EH (cell line): ENCODE data around the gene KCNN4.
A peak's percentile ranks its signal among the peaks of the same experiment; 100 is the strongest.
"Not testable (repeated sequence)": the region's sequence is repeated elsewhere in the genome, so short reads cannot be mapped to it uniquely, and the experiment has no call there.

Experiments used
- DNase-seq: peaks from one replicate; pipeline ENCODE4 v3.0.0-alpha.2; 2015; ENCODE audit warnings: low read depth

The KCNN4 gene

DNA sequence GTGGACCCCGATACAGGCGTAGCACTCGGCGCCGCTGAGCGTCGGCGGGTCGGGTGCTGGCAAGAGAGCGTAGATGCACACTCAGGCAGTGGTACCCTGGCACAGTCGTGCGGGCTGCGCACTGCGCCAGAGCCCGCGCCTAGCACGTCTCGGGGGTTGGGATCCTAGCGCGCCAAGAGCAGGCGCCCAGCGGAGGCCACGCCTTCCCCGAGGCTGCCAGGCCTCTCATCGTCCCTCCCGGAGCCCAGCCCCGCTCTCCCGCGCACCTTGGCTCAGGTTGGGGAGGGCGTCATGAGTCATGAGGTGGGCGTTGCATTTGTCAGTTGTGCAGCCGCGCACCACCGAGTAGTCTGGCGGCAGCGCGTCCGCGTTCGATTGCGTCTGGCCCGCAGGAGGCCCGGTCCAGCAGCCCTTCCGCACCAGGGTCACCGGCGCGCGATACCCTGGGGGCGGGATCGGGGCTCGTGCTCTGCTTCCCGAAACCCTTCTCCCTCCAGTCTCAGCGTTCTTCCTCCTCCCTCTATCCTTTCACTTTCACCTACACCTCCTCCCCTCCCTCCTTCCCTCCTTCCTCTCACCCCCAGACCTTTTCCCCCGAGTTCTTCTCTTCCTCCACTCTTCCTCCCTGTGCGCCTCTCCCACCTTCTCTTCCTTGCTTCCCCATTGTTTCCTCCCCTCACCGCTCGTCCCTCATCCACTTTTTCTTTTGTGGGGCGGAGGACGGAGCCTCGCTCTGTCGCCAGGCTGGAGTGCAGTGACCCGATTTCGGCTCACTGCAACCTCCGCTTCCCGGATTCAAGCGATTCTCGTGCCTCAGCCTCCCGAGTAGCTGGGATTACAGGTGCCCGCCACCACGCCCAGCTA is 18.0 kb upstream of the KCNN4 start:
- DNase-seq, result no peak

DNA sequence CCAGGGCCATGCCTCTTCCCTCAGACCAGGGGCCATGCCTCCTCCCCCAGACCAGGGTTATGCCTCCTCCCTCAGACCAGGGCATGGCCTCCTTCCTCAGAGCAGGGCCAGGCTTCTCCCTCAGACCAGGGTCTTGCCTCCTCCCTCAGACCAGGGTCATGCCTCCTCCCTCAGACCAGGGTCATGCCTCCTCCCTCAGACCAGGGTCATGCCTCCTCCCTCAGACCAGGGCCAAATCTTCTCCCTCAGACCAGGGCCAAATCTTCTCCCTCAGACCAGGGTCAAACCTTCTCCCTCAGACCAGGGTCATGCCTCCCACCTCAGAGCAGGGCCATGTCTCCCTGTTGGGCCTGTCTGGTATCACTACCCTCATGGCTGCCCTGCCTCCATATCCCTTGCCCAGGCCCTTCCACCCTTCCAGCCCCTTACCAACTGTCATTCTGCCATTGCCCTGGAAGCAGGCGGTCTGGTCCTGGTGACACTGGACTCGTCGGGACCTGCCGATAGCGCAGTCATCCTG is 17.3 kb upstream of the KCNN4 start:
- DNase-seq, result no peak

- DNase-seq, result no peak
Observed at GRCh38 chr19:43797556-43797955, 16.8 kb upstream of the KCNN4 start.

DNA sequence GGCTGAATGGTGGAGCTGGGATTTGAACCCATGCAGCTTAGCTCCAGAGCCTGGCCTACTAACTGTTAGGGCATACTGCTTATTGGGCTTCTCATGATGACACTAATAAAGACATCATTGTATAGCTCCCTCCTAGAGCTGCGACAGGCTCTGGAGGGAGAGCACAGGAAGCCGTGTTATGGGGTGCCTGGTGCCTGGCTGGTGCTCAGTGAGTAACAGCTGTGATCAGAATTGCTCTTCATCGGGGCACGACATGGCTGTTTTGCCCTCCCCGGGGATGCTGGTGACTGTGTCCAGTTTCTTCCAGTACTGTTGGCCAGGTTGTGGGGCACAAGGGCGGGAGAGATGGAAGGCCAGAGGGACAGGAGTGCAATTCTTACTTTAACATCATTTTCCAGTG is 16.3 kb upstream of the KCNN4 start:
- DNase-seq, result no peak

DNA sequence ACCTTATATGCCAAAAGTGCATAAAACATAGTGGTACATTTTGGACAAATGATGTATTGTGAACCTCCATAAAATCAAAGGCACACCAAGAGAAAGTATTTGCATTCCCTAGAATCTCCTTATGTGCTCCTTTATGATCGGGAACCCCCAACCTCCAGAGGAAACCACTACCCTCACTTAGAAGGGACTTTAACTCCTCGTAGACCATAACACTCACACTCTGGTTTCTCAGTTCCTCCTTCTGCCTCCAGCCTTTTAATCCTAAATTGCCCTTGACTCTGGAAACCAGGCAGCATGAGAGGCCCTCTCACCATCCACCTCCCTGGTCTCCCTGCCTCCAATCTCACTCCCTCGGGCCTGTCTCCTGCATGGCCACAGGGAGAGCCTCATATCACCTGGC is 9.8 kb upstream of the KCNN4 start:
- no peak for DNase-seq

DNA sequence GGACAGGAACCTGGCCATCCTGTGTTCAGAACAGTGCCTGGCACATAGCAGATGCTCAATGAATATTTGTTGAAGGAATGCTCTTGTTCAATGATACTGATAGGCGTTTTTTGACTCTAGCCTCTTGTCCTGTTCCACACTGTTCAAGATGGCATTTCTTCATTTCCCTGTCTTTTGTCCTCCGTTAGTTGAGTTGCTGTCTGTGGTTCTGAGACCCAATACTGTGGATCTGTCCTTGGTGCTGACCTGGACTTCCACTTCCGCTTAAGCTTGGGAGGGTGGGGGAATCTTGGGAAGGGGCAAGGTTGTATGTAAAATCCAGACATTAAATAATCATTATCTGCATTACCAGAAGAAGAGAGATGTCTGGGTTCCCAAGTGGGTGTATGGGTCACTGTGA is 8.3 kb upstream of the KCNN4 start:
- DNase-seq, result peak; percentile 59

DNA sequence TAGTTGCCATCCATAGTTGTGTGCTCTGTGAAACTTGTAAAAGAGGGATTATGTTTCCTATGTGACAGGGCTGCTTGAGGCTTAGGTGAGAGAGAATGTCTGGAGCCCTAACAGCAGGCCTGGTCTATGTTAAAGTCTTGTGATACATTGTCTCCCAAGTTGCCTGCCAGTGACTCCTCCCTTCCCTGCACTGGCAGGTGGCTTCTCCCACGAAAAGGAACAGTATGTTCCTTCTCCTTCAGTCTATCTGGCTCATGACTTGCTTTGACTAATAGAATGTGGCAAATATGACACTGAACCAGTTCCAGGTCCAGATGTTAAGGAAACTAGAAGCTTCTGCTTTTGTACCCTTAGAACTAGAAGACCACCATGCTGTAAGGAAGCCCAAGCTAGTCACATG is 5.9 kb upstream of the KCNN4 start:
- no peak for DNase-seq

- DNase-seq, result peak; percentile 76
Observed at GRCh38 chr19:43784981-43785808, 4.4 kb upstream of the KCNN4 start.

DNA sequence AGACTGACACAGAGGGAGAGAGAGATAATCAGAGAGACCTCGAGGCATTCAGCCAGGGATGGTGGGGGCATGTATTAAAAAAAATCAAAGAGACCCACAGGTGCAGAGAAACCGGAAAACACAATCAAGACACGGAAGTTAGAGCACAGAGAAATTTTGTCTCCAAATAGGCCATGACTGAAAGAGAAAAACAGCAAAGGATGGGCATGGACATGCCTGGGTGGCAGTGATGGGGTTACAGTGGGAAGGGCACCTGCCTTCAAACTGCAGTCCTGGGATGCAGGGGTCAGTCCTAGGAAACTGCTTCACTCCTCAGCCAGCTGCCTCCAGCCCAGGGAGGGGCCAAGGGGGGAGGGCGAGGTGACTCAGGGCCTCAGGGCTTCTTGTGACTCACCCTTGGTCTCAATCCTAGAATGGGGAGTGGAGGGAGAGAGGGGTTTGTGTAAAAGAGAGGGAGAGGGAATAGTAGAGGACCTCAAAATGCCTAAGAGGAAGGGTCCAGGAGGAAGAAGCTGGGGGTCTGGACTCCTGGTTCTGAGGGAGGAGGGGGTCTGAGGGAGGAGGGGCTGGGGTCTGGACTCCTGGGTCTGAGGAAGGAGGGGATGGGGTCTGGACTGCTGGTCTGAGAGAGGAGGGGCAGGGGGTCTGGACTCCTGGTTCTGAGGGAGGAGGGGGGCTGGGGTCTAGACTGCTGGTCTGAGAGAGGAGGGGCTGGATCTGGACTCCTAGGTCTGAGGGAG is 3.6 kb upstream of the KCNN4 start:
- DNase-seq, result peak; percentile 85

- no peak for DNase-seq
Observed at GRCh38 chr19:43783636-43784035, 2.9 kb upstream of the KCNN4 start.

- DNase-seq, result no peak
Observed at GRCh38 chr19:43782689-43783231, 2.0 kb upstream of the KCNN4 start.

DNA sequence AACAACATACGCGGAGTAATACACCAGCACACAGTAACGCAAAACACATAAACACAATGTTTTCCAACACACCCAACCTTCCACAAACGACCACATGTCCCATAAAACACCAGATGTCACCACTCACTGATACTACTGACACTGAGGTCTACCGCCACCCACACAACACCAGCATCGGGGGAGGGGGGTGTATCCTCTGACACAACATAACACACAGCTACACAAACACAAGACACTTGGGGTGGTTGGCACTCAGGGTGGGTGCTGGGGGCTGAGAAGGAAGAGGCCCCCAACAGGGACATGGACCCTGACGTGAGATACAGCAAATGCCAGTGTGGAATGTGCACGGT is 1.5 kb upstream of the KCNN4 start:
- no peak for DNase-seq

GRCh38 chr19:43781630-43782310 is 997 bp upstream of the KCNN4 start:
- no peak for DNase-seq

DNA sequence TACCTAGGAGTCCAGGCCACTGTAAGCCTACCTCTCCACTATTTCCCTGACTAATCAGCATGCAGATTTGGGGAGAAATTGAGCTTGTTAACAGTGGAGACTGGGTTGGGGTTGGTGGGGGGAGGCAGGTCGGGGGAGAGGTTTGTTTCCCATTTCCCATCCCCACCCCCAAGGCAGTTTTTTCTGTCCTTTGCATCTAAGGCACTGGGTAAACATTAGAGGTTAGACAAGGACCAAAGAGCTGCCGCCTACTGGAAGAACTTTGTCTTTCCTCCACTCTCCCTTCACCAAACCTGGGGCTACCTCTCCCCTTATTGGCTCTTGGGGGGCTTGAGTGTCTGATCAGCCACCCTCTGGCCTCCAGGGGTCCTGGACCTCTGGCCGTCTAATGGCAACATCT is 953 bp downstream of the KCNN4 start:
- DNase-seq, result no peak

DNA sequence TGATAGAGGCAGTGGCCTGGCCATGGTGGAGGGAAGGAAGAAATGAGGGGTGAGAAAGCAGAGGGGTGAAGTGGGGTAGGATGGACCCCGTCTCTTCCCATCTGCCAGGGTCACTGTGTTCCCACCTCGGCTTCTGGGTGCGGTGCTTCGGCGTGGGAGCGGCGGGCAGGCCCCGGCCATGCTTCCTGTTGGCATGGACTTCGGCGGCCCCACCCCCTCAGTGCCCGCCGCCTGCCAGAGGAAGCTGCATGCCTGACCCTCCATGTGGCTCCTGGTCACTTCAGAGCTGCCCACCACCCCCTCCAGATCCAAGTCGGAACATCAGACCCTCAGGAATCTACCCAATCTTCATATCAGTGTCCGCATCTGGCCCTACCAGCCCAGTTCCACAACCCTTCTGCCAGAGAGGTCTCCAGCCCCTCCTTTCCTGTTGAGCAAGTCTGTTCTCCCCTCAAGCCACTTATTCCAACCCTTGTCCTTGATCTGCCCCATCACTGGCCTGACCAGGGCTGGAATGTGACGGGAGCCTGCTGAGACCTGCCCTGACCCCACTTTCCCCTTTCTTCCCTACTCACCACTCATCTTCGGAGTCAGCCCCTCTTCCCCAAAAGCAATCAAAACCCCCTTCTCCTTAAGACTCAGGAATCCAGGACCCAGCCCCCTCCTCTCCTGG is 1.5 kb downstream of the KCNN4 start:
- no peak for DNase-seq

- DNase-seq, result no peak
Observed at GRCh38 chr19:43778651-43779050, 2.1 kb downstream of the KCNN4 start.

GRCh38 chr19:43777163-43777695 is 3.5 kb downstream of the KCNN4 start:
- DNase-seq, result peak; percentile 62

- DNase-seq, result no peak
Observed at GRCh38 chr19:43776286-43776685, 4.5 kb downstream of the KCNN4 start.

DNA sequence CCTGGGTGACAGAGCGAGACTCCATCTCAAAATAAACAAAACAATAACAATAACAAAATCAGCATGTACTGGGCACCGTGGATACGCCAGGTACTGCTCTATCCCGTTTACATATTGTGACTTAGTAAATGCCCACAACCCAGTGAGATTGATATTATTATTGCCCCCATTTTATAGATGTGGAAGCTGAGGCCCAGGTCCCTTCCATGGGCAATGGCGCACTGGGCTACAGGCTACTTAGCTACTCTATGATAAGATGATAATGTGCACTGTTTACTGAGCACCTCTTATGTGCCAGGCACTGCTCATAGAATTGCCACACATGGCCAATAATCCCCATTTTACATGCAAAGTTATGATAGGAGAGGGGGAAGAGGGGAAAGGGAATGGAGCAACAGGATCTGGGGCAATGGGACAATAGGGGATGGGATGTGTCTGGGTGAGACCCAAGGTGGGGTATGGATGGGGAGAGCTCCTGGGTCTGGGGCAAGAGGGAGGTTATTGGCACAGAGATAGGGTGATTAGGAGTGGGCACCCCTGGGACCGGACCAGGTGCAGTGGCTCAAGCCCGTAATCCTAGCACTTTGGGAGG is 5.4 kb downstream of the KCNN4 start:
- DNase-seq, result no peak

- DNase-seq, result not testable (repeated sequence)
Observed at GRCh38 chr19:43774940-43775258, 5.9 kb downstream of the KCNN4 start.
